Measurements from ENCODE around the gene GNB1L. TPM values are rescaled to one million over a fixed set of nuclear protein-coding genes. Genes with fewer than 3 reads are reported as not detected.
"Not testable (repeated sequence)": the region's sequence is repeated elsewhere in the genome, so short reads cannot be mapped to it uniquely, and the experiment has no call there.

Gene GNB1L
- total RNA-seq, 1 donor from 2014 or later: 7.0 TPM

- H3K27me3 ChIP-seq (ENCODE audit: control insufficient read depth, insufficient read depth, low read length): no peaks in the 10 kb centered on the region
- no peak for TF ChIP-seq CTCF (IDR thresholded peaks at IDR 0.05; ENCODE audit: insufficient read depth, low read length, poor library complexity, severe bottlenecking)
- no peak for DNase-seq (ENCODE audit: low read depth)
- no peaks in the 10 kb centered on the region for H3K36me3 ChIP-seq (ENCODE audit: control insufficient read depth, insufficient read depth, low read length)
- no peak overlapping the region for H3K4me3 ChIP-seq (ENCODE audit: low read depth, low read length)
These were observed 59.1 kb downstream of the GNB1L start for GRCh38 chr22:19795617-19796008.

- DNase-seq (ENCODE audit: low read depth): no peak
- no peaks in the 10 kb centered on the region for H3K36me3 ChIP-seq (ENCODE audit: control insufficient read depth, insufficient read depth, low read length)
- no peaks in the 10 kb centered on the region for H3K27me3 ChIP-seq (ENCODE audit: control insufficient read depth, insufficient read depth, low read length)
- no peak for TF ChIP-seq CTCF (IDR thresholded peaks at IDR 0.05; ENCODE audit: insufficient read depth, low read length, poor library complexity, severe bottlenecking)
- no peak overlapping the region for H3K4me3 ChIP-seq (ENCODE audit: low read depth, low read length)
These were observed 60.9 kb downstream of the GNB1L start for GRCh38 chr22:19793661-19794310.

GRCh38 chr22:19793161-19793560, 61.5 kb downstream of the GNB1L start:
- no peaks in the 10 kb centered on the region for H3K36me3 ChIP-seq (ENCODE audit: control insufficient read depth, insufficient read depth, low read length)
- DNase-seq (ENCODE audit: low read depth): no peak
- H3K27me3 ChIP-seq (ENCODE audit: control insufficient read depth, insufficient read depth, low read length): no peaks in the 10 kb centered on the region
- no peak overlapping the region for H3K4me3 ChIP-seq (ENCODE audit: low read depth, low read length)
- no peak for TF ChIP-seq CTCF (IDR thresholded peaks at IDR 0.05; ENCODE audit: insufficient read depth, low read length, poor library complexity, severe bottlenecking)

- not testable (repeated sequence) for DNase-seq (ENCODE audit: low read depth); H3K27me3 ChIP-seq (ENCODE audit: control insufficient read depth, insufficient read depth, low read length); H3K36me3 ChIP-seq (ENCODE audit: control insufficient read depth, insufficient read depth, low read length); H3K4me3 ChIP-seq (ENCODE audit: low read depth, low read length)
These were observed 62.2 kb downstream of the GNB1L start for GRCh38 chr22:19792383-19792896.

- no peaks in the 10 kb centered on the region for H3K27me3 ChIP-seq (ENCODE audit: control insufficient read depth, insufficient read depth, low read length)
- H3K36me3 ChIP-seq (ENCODE audit: control insufficient read depth, insufficient read depth, low read length): no peaks in the 10 kb centered on the region
- no peak for TF ChIP-seq CTCF (IDR thresholded peaks at IDR 0.05; ENCODE audit: insufficient read depth, low read length, poor library complexity, severe bottlenecking)
- no peak overlapping the region for H3K4me3 ChIP-seq (ENCODE audit: low read depth, low read length)
- no peak for DNase-seq (ENCODE audit: low read depth)
These were observed 62.8 kb downstream of the GNB1L start for GRCh38 chr22:19791894-19792293.

GRCh38 chr22:19791243-19791642, 63.4 kb downstream of the GNB1L start:
- Histone ChIP-seq H3K36me3 (ENCODE audit: control insufficient read depth, insufficient read depth, low read length) (no peaks in the 10 kb centered on the region), H3K27me3 (ENCODE audit: control insufficient read depth, insufficient read depth, low read length) (no peaks in the 10 kb centered on the region), H3K4me3 (ENCODE audit: low read depth, low read length) (no peak overlapping the region)
- no peak for DNase-seq (ENCODE audit: low read depth)
- no peak for TF ChIP-seq CTCF (IDR thresholded peaks at IDR 0.05; ENCODE audit: insufficient read depth, low read length, poor library complexity, severe bottlenecking)
